Activated CD8-positive, alpha-beta memory T cell treated with anti-CD3 and anti-CD28 coated beads for 4 hours (primary cell): ENCODE data around the gene ART5.
A peak's percentile ranks its signal among the peaks of the same experiment; 100 is the strongest.
"Not testable (repeated sequence)": the region's sequence is repeated elsewhere in the genome, so short reads cannot be mapped to it uniquely, and the experiment has no call there.

ENCODE experiments used
- DNase-seq, 2 donors: peaks; one replicate each; pipeline ENCODE4 v3.0.0-alpha.2; 2020; ENCODE audit warnings: low read depth in 2 of 2

ART5 gene

GRCh38 chr11:3617990-3618389 lies 23.8 kb downstream of the ART5 start:
- DNase-seq: no peak

GRCh38 chr11:3616721-3617460 lies 24.9 kb downstream of the ART5 start:
- DNase-seq: no peak

GRCh38 chr11:3615998-3616397 lies 25.8 kb downstream of the ART5 start:
- DNase-seq: no peak

GRCh38 chr11:3614742-3615171 lies 27.0 kb downstream of the ART5 start:
- DNase-seq: peak in 1 of 2 donors; percentile 19

GRCh38 chr11:3613998-3614741 lies 27.6 kb downstream of the ART5 start:
- DNase-seq: no peak

GRCh38 chr11:3611976-3612678 lies 29.7 kb downstream of the ART5 start:
- DNase-seq: no peak

GRCh38 chr11:3610846-3611245 lies 30.9 kb downstream of the ART5 start:
- DNase-seq: no peak

- no peak for DNase-seq
Observed at GRCh38 chr11:3609416-3610265, 32.2 kb downstream of the ART5 start.

GRCh38 chr11:3605771-3606203 lies 36.0 kb downstream of the ART5 start:
- DNase-seq: no peak

GRCh38 chr11:3605283-3605662 lies 36.5 kb downstream of the ART5 start:
- DNase-seq: no peak

GRCh38 chr11:3604167-3604566 lies 37.6 kb downstream of the ART5 start:
- no peak for DNase-seq

GRCh38 chr11:3600201-3600600 lies 41.6 kb downstream of the ART5 start:
- DNase-seq: not testable (repeated sequence)

- not testable (repeated sequence) for DNase-seq
Observed at GRCh38 chr11:3597743-3598142, 44.0 kb downstream of the ART5 start.

- not testable (repeated sequence) for DNase-seq
Observed at GRCh38 chr11:3591326-3591725, 50.5 kb downstream of the ART5 start.

- not testable (repeated sequence) for DNase-seq
Observed at GRCh38 chr11:3590193-3590592, 51.6 kb downstream of the ART5 start.

GRCh38 chr11:3588776-3589175 lies 53.0 kb downstream of the ART5 start:
- DNase-seq: not testable (repeated sequence)
